ENCODE measurements around the gene TOGARAM1.

- TF ChIP-seq, protein P1, sequence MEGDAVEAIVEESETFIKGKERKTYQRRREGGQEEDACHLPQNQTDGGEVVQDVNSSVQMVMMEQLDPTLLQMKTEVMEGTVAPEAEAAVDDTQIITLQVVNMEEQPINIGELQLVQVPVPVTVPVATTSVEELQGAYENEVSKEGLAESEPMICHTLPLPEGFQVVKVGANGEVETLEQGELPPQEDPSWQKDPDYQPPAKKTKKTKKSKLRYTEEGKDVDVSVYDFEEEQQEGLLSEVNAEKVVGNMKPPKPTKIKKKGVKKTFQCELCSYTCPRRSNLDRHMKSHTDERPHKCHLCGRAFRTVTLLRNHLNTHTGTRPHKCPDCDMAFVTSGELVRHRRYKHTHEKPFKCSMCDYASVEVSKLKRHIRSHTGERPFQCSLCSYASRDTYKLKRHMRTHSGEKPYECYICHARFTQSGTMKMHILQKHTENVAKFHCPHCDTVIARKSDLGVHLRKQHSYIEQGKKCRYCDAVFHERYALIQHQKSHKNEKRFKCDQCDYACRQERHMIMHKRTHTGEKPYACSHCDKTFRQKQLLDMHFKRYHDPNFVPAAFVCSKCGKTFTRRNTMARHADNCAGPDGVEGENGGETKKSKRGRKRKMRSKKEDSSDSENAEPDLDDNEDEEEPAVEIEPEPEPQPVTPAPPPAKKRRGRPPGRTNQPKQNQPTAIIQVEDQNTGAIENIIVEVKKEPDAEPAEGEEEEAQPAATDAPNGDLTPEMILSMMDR (IDR thresholded peaks at IDR 0.05; ENCODE audit: low read depth, low read length): no peak
- no peak for TF ChIP-seq POLR2A (IDR thresholded peaks at IDR 0.05; ENCODE audit: extremely low read depth, insufficient read length)
- TF ChIP-seq, protein P2, sequence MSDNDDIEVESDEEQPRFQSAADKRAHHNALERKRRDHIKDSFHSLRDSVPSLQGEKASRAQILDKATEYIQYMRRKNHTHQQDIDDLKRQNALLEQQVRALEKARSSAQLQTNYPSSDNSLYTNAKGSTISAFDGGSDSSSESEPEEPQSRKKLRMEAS (IDR thresholded peaks at IDR 0.05; ENCODE audit: low read depth, low read length): no peak
- TF ChIP-seq MYC (IDR thresholded peaks at IDR 0.05; ENCODE audit: low read depth, low read length): no peak
These were observed 86.4 kb downstream of the TOGARAM1 start for GRCh38 chr14:45048385-45048784.

Data from NB4 (cell line).